ENCODE data around the gene BTBD9. TPM values are rescaled to one million over a fixed set of nuclear protein-coding genes. Genes with fewer than 3 reads are reported as not detected.

The BTBD9 gene
- total RNA-seq, 1 donor from 2014 or later = 18.1 TPM

GRCh38 chr6:38684904-38685303, 45.2 kb upstream of the BTBD9 start:
- no peak overlapping the region for H3K4me3 Mint-ChIP-seq (ENCODE audit: unreplicated experiment)
- no peak for TF ChIP-seq CTCF (IDR thresholded peaks at IDR 0.05)
- no peaks in the 10 kb centered on the region for H3K9me3 Mint-ChIP-seq (ENCODE audit: unreplicated experiment)
- H3K27ac Mint-ChIP-seq (ENCODE audit: unreplicated experiment) = no peak overlapping the region
- H3K27me3 Mint-ChIP-seq (ENCODE audit: unreplicated experiment) = no peaks in the 10 kb centered on the region
- no peak for DNase-seq (ENCODE audit: extremely low spot score, unreplicated experiment)
- H3K36me3 Mint-ChIP-seq (ENCODE audit: unreplicated experiment) = peaks cover 30% of the 10 kb centered on the region
- peaks cover 28% of the 10 kb centered on the region for H3K4me1 Mint-ChIP-seq (ENCODE audit: unreplicated experiment)

GRCh38 chr6:38684237-38684636, 44.5 kb upstream of the BTBD9 start:
- H3K9me3 Mint-ChIP-seq (ENCODE audit: unreplicated experiment) = no peaks in the 10 kb centered on the region
- TF ChIP-seq CTCF (IDR thresholded peaks at IDR 0.05) = no peak
- no peaks in the 10 kb centered on the region for H3K27me3 Mint-ChIP-seq (ENCODE audit: unreplicated experiment)
- H3K4me3 Mint-ChIP-seq (ENCODE audit: unreplicated experiment) = no peak overlapping the region
- no peak overlapping the region for H3K27ac Mint-ChIP-seq (ENCODE audit: unreplicated experiment)
- peaks cover 25% of the 10 kb centered on the region for H3K4me1 Mint-ChIP-seq (ENCODE audit: unreplicated experiment)
- DNase-seq (ENCODE audit: extremely low spot score, unreplicated experiment) = no peak
- peaks cover 34% of the 10 kb centered on the region for H3K36me3 Mint-ChIP-seq (ENCODE audit: unreplicated experiment)

- Mint-ChIP-seq H3K4me1 (ENCODE audit: unreplicated experiment) (peaks cover 16% of the 10 kb centered on the region), H3K27me3 (ENCODE audit: unreplicated experiment) (no peaks in the 10 kb centered on the region), H3K4me3 (ENCODE audit: unreplicated experiment) (no peak overlapping the region), H3K27ac (ENCODE audit: unreplicated experiment) (no peak overlapping the region), H3K9me3 (ENCODE audit: unreplicated experiment) (no peaks in the 10 kb centered on the region), H3K36me3 (ENCODE audit: unreplicated experiment) (peaks cover 41% of the 10 kb centered on the region)
- DNase-seq (ENCODE audit: extremely low spot score, unreplicated experiment) = no peak
- no peak for TF ChIP-seq CTCF (IDR thresholded peaks at IDR 0.05)
Measured at GRCh38 chr6:38681850-38682249, 42.1 kb upstream of the BTBD9 start.

GRCh38 chr6:38679668-38680067, 39.9 kb upstream of the BTBD9 start:
- Mint-ChIP-seq H3K27me3 (ENCODE audit: unreplicated experiment) (no peaks in the 10 kb centered on the region), H3K9me3 (ENCODE audit: unreplicated experiment) (no peaks in the 10 kb centered on the region), H3K4me1 (ENCODE audit: unreplicated experiment) (no peaks in the 10 kb centered on the region), H3K27ac (ENCODE audit: unreplicated experiment) (no peak overlapping the region), H3K4me3 (ENCODE audit: unreplicated experiment) (no peak overlapping the region), H3K36me3 (ENCODE audit: unreplicated experiment) (peaks cover 50% of the 10 kb centered on the region)
- no peak for TF ChIP-seq CTCF (IDR thresholded peaks at IDR 0.05)
- DNase-seq (ENCODE audit: extremely low spot score, unreplicated experiment) = no peak

GRCh38 chr6:38678178-38678760, 38.5 kb upstream of the BTBD9 start:
- no peak for DNase-seq (ENCODE audit: extremely low spot score, unreplicated experiment)
- Mint-ChIP-seq H3K27me3 (ENCODE audit: unreplicated experiment) (no peaks in the 10 kb centered on the region), H3K36me3 (ENCODE audit: unreplicated experiment) (peaks cover 45% of the 10 kb centered on the region), H3K9me3 (ENCODE audit: unreplicated experiment) (no peaks in the 10 kb centered on the region), H3K27ac (ENCODE audit: unreplicated experiment) (peak overlapping the region; percentile 16), H3K4me3 (ENCODE audit: unreplicated experiment) (no peak overlapping the region), H3K4me1 (ENCODE audit: unreplicated experiment) (no peaks in the 10 kb centered on the region)
- TF ChIP-seq CTCF (IDR thresholded peaks at IDR 0.05) = no peak

All from osteocyte (in vitro differentiated cells).